Measurements from ENCODE around the gene DLGAP1. TPM values are rescaled to one million over a fixed set of nuclear protein-coding genes. Genes with fewer than 3 reads are reported as not detected.

The DLGAP1 gene
- total and polyA plus RNA-seq, 4 donors: 0.06 to 1.2 (median 0.17) TPM; not detected in 1

DNA sequence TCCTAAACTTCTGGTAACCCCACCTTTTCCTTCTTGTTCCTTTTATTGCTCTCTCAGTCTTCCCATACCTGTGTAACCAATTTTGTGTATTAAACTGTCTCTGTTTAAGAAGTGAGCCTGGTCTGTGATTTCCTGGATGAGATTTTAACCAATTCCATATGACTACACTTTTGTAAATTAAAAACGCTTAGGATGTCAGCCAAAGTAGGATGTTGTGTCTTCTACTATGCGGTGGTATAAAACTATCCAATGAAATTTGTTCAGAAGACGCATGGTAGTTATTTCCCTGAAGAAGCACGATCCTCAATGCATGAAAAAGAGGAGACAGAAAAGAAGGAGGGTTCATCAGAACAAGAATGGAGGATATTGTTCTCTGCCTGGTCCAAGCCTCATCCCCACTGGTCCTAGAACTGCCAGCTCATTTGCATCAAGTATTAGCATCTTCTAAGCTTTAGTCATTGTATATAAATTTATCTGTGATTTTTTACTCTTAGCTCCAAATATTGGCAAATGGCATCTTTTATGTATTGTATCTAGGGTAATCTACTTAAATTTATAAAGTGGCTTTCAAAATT, 877.7 kb downstream of the DLGAP1 start (continued):
- TF ChIP-seq CTCF (IDR thresholded peaks at IDR 0.05; ENCODE audit: low read depth, low read length, missing input control): no peak
- TF ChIP-seq GABPA (IDR thresholded peaks at IDR 0.05 in 1 of 2, conservative IDR thresholded peaks at IDR 0.05 in 1 of 2): no peak
- TF ChIP-seq RAD21 (IDR thresholded peaks at IDR 0.05): no peak

DNA sequence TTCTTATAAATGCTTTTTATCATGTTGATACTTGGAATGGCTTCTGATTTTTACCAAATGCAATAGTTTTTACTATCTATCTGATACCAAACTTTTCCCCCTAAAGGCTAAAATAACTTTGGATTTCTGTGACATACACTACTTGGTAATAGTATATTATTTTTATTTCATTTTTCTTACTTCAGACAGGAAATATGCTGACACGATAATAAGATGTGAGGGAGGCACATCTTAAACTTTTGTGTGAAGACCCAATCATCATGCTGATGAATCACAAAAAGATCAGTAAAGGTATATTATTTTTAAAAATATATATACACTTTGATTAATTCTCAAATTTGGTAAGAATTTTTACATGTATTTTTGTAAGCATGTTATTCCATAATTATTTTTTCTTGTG, 882.3 kb downstream of the DLGAP1 start:
- Histone ChIP-seq H3K27me3 (ENCODE audit: control insufficient read depth in 4 of 4, insufficient read depth in 4 of 4, low read length in 3 of 4) (no peaks in the 10 kb centered on the region), H3K9me3 (ENCODE audit: control insufficient read depth in 4 of 4, low read length in 3 of 4) (no peaks in the 10 kb centered on the region), H3K4me3 (ENCODE audit: low read depth in 1 of 3, low read length in 3 of 3) (no peak overlapping the region), H3K36me3 (ENCODE audit: control insufficient read depth in 4 of 4, insufficient read depth in 3 of 4, low read depth in 1 of 4, low read length in 3 of 4) (no peaks in the 10 kb centered on the region), H3K27ac (ENCODE audit: low read depth in 1 of 2, low read length in 2 of 2) (no peak overlapping the region), H3K9ac (ENCODE audit: low read depth in 1 of 2, low read length in 2 of 2) (no peak overlapping the region), H3K4me1 (ENCODE audit: control insufficient read depth in 4 of 4, insufficient read depth in 4 of 4, low read length in 3 of 4) (no peaks in the 10 kb centered on the region)
- no peak for DNase-seq (ENCODE audit: low spot score)
- TF ChIP-seq MAX (IDR thresholded peaks at IDR 0.05): no peak
- WGBS: 89% methylated on average over 1 of the region's 1 CpG

- Histone ChIP-seq H3K4me1 (ENCODE audit: control insufficient read depth in 4 of 4, insufficient read depth in 4 of 4, low read length in 3 of 4) (no peaks in the 10 kb centered on the region), H3K9me3 (ENCODE audit: control insufficient read depth in 4 of 4, low read length in 3 of 4) (no peaks in the 10 kb centered on the region), H3K36me3 (ENCODE audit: control insufficient read depth in 4 of 4, insufficient read depth in 3 of 4, low read depth in 1 of 4, low read length in 3 of 4) (no peaks in the 10 kb centered on the region), H3K4me3 (ENCODE audit: low read depth in 1 of 3, low read length in 3 of 3) (no peak overlapping the region), H3K27ac (ENCODE audit: low read depth in 1 of 2, low read length in 2 of 2) (no peak overlapping the region), H3K9ac (ENCODE audit: low read depth in 1 of 2, low read length in 2 of 2) (no peak overlapping the region), H3K27me3 (ENCODE audit: control insufficient read depth in 4 of 4, insufficient read depth in 4 of 4, low read length in 3 of 4) (no peaks in the 10 kb centered on the region)
- DNase-seq (ENCODE audit: low spot score): no peak
- TF ChIP-seq EGR1 (IDR thresholded peaks at IDR 0.05; ENCODE audit: low read depth in 2 of 2) (no peak), JUND (IDR thresholded peaks at IDR 0.05) (no peak), CTCF (IDR thresholded peaks at IDR 0.05; ENCODE audit: low read depth, low read length, missing input control) (no peak), FOXA2 (IDR thresholded peaks at IDR 0.05) (no peak), NR2F2 (IDR thresholded peaks at IDR 0.05) (no peak), GABPA (IDR thresholded peaks at IDR 0.05 in 1 of 2, conservative IDR thresholded peaks at IDR 0.05 in 1 of 2) (no peak), YY1 (IDR thresholded peaks at IDR 0.05) (no peak), RXRA (IDR thresholded peaks at IDR 0.05) (no peak), ZBTB33 (IDR thresholded peaks at IDR 0.05) (no peak), TAF1 (conservative IDR thresholded peaks at IDR 0.05) (no peak), SP1 (IDR thresholded peaks at IDR 0.05) (no peak), HNF4A (conservative IDR thresholded peaks at IDR 0.05) (no peak), RAD21 (IDR thresholded peaks at IDR 0.05) (no peak), HNF4G (IDR thresholded peaks at IDR 0.05) (no peak), MAX (IDR thresholded peaks at IDR 0.05) (no peak), FOXA1 (IDR thresholded peaks at IDR 0.05) (no peak)
- TF ChIP-seq, protein P1, sequence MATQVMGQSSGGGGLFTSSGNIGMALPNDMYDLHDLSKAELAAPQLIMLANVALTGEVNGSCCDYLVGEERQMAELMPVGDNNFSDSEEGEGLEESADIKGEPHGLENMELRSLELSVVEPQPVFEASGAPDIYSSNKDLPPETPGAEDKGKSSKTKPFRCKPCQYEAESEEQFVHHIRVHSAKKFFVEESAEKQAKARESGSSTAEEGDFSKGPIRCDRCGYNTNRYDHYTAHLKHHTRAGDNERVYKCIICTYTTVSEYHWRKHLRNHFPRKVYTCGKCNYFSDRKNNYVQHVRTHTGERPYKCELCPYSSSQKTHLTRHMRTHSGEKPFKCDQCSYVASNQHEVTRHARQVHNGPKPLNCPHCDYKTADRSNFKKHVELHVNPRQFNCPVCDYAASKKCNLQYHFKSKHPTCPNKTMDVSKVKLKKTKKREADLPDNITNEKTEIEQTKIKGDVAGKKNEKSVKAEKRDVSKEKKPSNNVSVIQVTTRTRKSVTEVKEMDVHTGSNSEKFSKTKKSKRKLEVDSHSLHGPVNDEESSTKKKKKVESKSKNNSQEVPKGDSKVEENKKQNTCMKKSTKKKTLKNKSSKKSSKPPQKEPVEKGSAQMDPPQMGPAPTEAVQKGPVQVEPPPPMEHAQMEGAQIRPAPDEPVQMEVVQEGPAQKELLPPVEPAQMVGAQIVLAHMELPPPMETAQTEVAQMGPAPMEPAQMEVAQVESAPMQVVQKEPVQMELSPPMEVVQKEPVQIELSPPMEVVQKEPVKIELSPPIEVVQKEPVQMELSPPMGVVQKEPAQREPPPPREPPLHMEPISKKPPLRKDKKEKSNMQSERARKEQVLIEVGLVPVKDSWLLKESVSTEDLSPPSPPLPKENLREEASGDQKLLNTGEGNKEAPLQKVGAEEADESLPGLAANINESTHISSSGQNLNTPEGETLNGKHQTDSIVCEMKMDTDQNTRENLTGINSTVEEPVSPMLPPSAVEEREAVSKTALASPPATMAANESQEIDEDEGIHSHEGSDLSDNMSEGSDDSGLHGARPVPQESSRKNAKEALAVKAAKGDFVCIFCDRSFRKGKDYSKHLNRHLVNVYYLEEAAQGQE (IDR thresholded peaks at IDR 0.05): no peak
- TF ChIP-seq, protein P2, sequence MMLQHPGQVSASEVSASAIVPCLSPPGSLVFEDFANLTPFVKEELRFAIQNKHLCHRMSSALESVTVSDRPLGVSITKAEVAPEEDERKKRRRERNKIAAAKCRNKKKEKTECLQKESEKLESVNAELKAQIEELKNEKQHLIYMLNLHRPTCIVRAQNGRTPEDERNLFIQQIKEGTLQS (IDR thresholded peaks at IDR 0.05): no peak
Measured at GRCh38 chr18:3566851-3567250, 888.3 kb downstream of the DLGAP1 start.

Measured in liver (tissue), 9 donors.